HCT116 (cell line): Measurements from ENCODE around the gene RNU7-1. TPM values are rescaled to one million over a fixed set of nuclear protein-coding genes. Genes with fewer than 3 reads are reported as not detected.

Experiments
- ATAC-seq: fragments of 200-7000 bp; cut with Tn5 transposase; 2 replicates; pipeline ENCODE4 v1.9.1; 2020; ENCODE audit warnings: mild to moderate bottlenecking, moderate library complexity
- BruUV-seq: library from RNA; stranded (reverse); fragments of 400-500 nt; replicated peaks from 2 replicates; lab custom pipeline; 2021; lab: Mats Ljungman, UMichigan
- CTCF ChIA-PET: fragments of 300-600 bp; sonication (Branson Sonifier 250); formaldehyde crosslinking; loops from one replicate; lab custom pipeline; 2021; ENCODE audit warnings: antibody characterized with exemption; lab: Charles Lee
- POLR2A ChIA-PET: fragments of 300-600, 350-600 bp; sonication (Branson Sonifier 250); formaldehyde crosslinking; loops from one replicate; lab custom pipeline; 2021; ENCODE audit warnings: antibody characterized with exemption; lab: Charles Lee
- RAD21 ChIA-PET, 2 experiments: fragments of 300-600 bp; sonication (Branson Sonifier 250); formaldehyde crosslinking; loops; one replicate each; lab custom pipeline; 2023; ENCODE audit warnings: low total read pairs in 2 of 2; ENCODE audit not compliant: uncharacterized antibody in 2 of 2, unreplicated experiment in 2 of 2, low non-redundant PET in 1 of 2; lab: Charles Lee
- DNase-seq: peaks from one replicate; pipeline ENCODE4 v3.0.0-alpha.2; 2010; ENCODE audit warnings: low read depth, low spot score
- H2AFZ ChIP-seq: fragments of 200-600 bp; shearing (Covaris generic), sonication (generic); 2 replicates; pipeline ENCODE4 v1.6.1; 2017; ENCODE audit warnings: low read depth, mixed run types, mixed read lengths, antibody characterized with exemption, low read length; ENCODE audit not compliant: poor library complexity, severe bottlenecking
- H3K27ac ChIP-seq: 2 replicates; pipeline ENCODE4 v1.5.1; 2012; ENCODE audit warnings: low read depth, low read length
- H3K27me3 ChIP-seq: fragments of 200-600 bp; sonication (generic); 2 replicates; pipeline ENCODE4 v1.6.1; 2016; ENCODE audit warnings: mixed run types, low read length, mixed read lengths; ENCODE audit not compliant: insufficient read depth
- H3K36me3 ChIP-seq, 2 experiments: fragments of 200-500 bp in 1 of 2; fragments of 200-600 bp in 1 of 2; sonication (Bioruptor generic) in 1 of 2; sonication (generic) in 1 of 2; 2 replicates each; pipeline versions ENCODE4 v1.5.1 to v1.6.1; 2014 to 2016; ENCODE audit warnings: low read length in 2 of 2, inconsistent platforms in 1 of 2, mixed read lengths in 1 of 2, mixed run types in 1 of 2; ENCODE audit not compliant: insufficient read depth in 2 of 2, control insufficient read depth in 1 of 2
- H3K4me1 ChIP-seq, 2 experiments: fragments of 200-600 bp in 1 of 2; sonication (generic) in 1 of 2; 2 replicates each; pipeline versions ENCODE4 v1.5.1 to v1.6.1; 2012 to 2017; ENCODE audit warnings: low read length in 2 of 2, inconsistent platforms in 1 of 2, mild to moderate bottlenecking in 1 of 2, mixed read lengths in 1 of 2, mixed run types in 1 of 2, moderate library complexity in 1 of 2; ENCODE audit not compliant: insufficient read depth in 2 of 2, control insufficient read depth in 1 of 2
- H3K4me2 ChIP-seq: fragments of 200-600 bp; sonication (generic); 2 replicates; pipeline ENCODE4 v1.6.1; 2017; ENCODE audit warnings: mixed run types, low read length, mixed read lengths
- H3K4me3 ChIP-seq, 2 experiments: fragments of 200-600 bp in 1 of 2; sonication (generic) in 1 of 2; replicated peaks in 1 of 2; 2 replicates each; pipeline ENCODE4 v1.5.1; 2011 to 2016; ENCODE audit warnings: low read length in 2 of 2, control low read depth in 1 of 2, low read depth in 1 of 2, mild to moderate bottlenecking in 1 of 2, mixed read lengths in 1 of 2, mixed run types in 1 of 2
- H3K79me2 ChIP-seq: fragments of 200-600 bp; sonication (generic); 2 replicates; pipeline ENCODE4 v1.6.1; 2017; ENCODE audit warnings: mild to moderate bottlenecking, mixed run types, low read length, moderate library complexity, mixed read lengths; ENCODE audit not compliant: insufficient read depth
- H3K9ac ChIP-seq: fragments of 200-600 bp; sonication (generic); 2 replicates; pipeline ENCODE4 v1.6.1; 2016; ENCODE audit warnings: low read length, mixed read lengths
- H3K9me2 ChIP-seq: fragments of 200-600 bp; sonication (generic), shearing (Covaris generic); 2 replicates; pipeline ENCODE4 v1.6.1; 2017; ENCODE audit warnings: mixed run types, mild to moderate bottlenecking, moderate library complexity; ENCODE audit not compliant: insufficient read depth
- H3K9me3 ChIP-seq, 2 experiments: fragments of 200-500 bp in 1 of 2; fragments of 200-600 bp in 1 of 2; sonication (Bioruptor generic) in 1 of 2; sonication (generic) in 1 of 2; 2 replicates each; pipeline ENCODE4 v1.6.1; 2014 to 2017; ENCODE audit warnings: low read length in 2 of 2, mixed read lengths in 2 of 2, inconsistent platforms in 1 of 2, low read depth in 1 of 2, mild to moderate bottlenecking in 1 of 2, mixed run types in 1 of 2, moderate library complexity in 1 of 2; ENCODE audit not compliant: control insufficient read depth in 1 of 2, insufficient read depth in 1 of 2
- H4K20me1 ChIP-seq: fragments of 200-600 bp; sonication (generic), shearing (Covaris generic); 2 replicates; pipeline ENCODE4 v1.6.1; 2017; ENCODE audit warnings: mixed run types, mild to moderate bottlenecking, moderate library complexity; ENCODE audit not compliant: insufficient read depth
- POLR2A ChIP-seq: IDR thresholded peaks from 2 replicates; pipeline ENCODE4 v1.7.0; 2011; ENCODE audit warnings: borderline replicate concordance; ENCODE audit not compliant: insufficient read depth, insufficient read length; ENCODE audit errors: extremely low read depth
- POLR2AphosphoS5 ChIP-seq: IDR thresholded peaks from 2 replicates; pipeline ENCODE4 v1.6.1; 2011; ENCODE audit warnings: mild to moderate bottlenecking, low read depth, low read length, moderate library complexity
- SRF ChIP-seq: IDR thresholded peaks from 2 replicates; pipeline ENCODE4 v1.6.1; 2012; ENCODE audit warnings: low read depth
- TCF7L2 ChIP-seq: IDR thresholded peaks from 2 replicates; pipeline ENCODE4 v1.7.0; 2011; ENCODE audit warnings: borderline replicate concordance, inconsistent platforms; ENCODE audit not compliant: insufficient read depth, insufficient read length; ENCODE audit errors: extremely low read depth
- ZNF274 ChIP-seq: fragments of 200-500 bp; sonication (Bioruptor generic); IDR thresholded peaks from 2 replicates; pipeline ENCODE4 v1.6.1; 2014; ENCODE audit warnings: mild to moderate bottlenecking, low read depth, low read length, inconsistent platforms
- intact Hi-C: fragments of 100-400 bp; cut with micrococcal nuclease; formaldehyde crosslinking; loops from 2 replicates; pipeline ENCODE4 v1.10.0; 2022
- total RNA-seq: library from RNA; stranded (reverse); gene quantifications from one replicate; pipeline ENCODE4 v1.2.1, GENCODE V29; 2021; ENCODE audit not compliant: unreplicated experiment

The RNU7-1 gene
- total RNA-seq, 1 experiment from 2014 or later = not detected

DNA sequence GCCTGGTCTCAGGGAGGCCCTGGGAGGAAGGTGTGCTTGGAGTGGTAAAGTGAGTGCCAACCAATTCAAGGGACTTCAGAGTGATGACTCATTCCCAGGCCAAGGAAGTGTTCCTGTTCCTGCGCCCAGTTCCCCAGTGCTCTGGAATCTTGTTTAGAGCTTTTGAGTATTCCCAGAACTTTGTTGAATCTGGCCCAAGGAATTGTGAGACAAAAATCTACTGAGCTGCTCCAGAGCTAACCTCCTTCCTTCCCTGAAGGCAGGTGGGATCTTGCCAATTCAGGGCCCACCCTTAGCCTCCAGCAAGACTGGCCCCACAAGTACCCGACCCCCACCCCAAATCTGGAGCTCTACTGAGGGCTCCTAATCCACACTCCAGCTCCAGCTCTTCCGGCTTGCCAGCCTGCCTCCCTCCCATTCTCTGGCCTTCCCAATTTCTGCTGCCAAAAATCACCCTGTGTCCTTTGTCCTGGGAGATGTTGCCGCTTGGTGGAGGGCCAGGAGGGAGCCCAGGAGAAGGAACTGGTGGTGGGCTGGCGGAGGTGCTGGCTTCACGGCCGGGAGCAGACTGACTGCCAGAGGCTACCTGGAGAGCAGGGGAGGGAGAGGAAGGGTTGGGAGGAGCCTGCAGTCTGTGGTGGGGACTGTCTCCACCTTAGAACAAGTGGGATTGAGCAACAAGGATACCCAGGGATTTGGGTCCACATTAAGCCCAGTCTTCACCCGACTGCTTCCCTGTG is 17.9 kb upstream of the RNU7-1 start:
- H3K9me2 ChIP-seq = no peaks in the 10 kb centered on the region
- CTCF ChIA-PET = interaction anchor here (0.8 to 3.5 kb wide), 17 partner anchors 11 to 183 kb away, joined by 3 to 30 read pairs (median 5); partner anchors contain the start of genes C12orf57, C1RL, ENO2 and LRRC23
- TF ChIP-seq POLR2A (peak; percentile 93), TCF7L2 (peak; percentile 57), POLR2AphosphoS5 (peak; percentile 78), SRF (no peak), ZNF274 (no peak)
- TF ChIP-seq, all 23 proteins: peak for 3
- H3K36me3 ChIP-seq = peaks cover 0 to 6% of the 10 kb centered on the region in 2 experiments; a peak in 1 of 4 replicates
- ChIA-PET RAD21 (interaction anchor here (0.6 to 1.7 kb wide), 6 partner anchors 12 to 160 kb away, joined by 3 to 5 read pairs (median 3); partner anchors contain the start of genes C12orf57 (in 1 of the 2), RNU7-1 (in 1 of the 2) and SPSB2 (in 1 of the 2)), POLR2A (interaction anchor here (0.9 to 5.1 kb wide), 20 partner anchors 8 to 182 kb away, joined by 3 to 96 read pairs (median 4); partner anchors contain the start of genes C12orf57, CDCA3, RNU7-1 and SPSB2)
- ATAC-seq (peak; percentile 74), DNase-seq (peak; percentile 90)
- intact Hi-C loops = loop anchor here (2.0 to 5.0 kb wide), 3 partner anchors 13 to 53 kb away; partner anchors contain the start of gene SPSB2
- peaks cover 25 to 60% of the 10 kb centered on the region in 2 experiments for H3K4me1 ChIP-seq
- BruUV-seq = no TSS peak
- peak overlapping the region; percentile 89 for H3K4me2 ChIP-seq
- H3K27ac ChIP-seq = peak overlapping the region; percentile 99
- H2AFZ ChIP-seq = no peak overlapping the region
- peak overlapping the region; percentile 79 to 81 for H3K4me3 ChIP-seq
- no peaks in the 10 kb centered on the region for H3K9me3 ChIP-seq
- peaks cover 34% of the 10 kb centered on the region for H3K79me2 ChIP-seq
- H4K20me1 ChIP-seq = no peaks in the 10 kb centered on the region
- peak overlapping the region; percentile 96 for H3K9ac ChIP-seq
- H3K27me3 ChIP-seq = no peaks in the 10 kb centered on the region
